NCI-H1417 treated with DMSO at 0.1 percent for 48 hours (cell line): ENCODE measurements around the gene UBXN6.

Experiments
- DNase-seq: peaks from one replicate; lab custom pipeline; 2025; lab: John Stamatoyannopoulos, UW

Gene UBXN6

GRCh38 chr19:4493929-4494690, 36.5 kb upstream of the UBXN6 start:
- no peak for DNase-seq

- DNase-seq, result no peak
Observed at GRCh38 chr19:4493104-4493928, 35.7 kb upstream of the UBXN6 start.

GRCh38 chr19:4492337-4493103, 34.9 kb upstream of the UBXN6 start:
- DNase-seq, result no peak

GRCh38 chr19:4491446-4491845, 33.9 kb upstream of the UBXN6 start:
- no peak for DNase-seq

GRCh38 chr19:4488496-4488895, 30.9 kb upstream of the UBXN6 start:
- DNase-seq, result no peak

GRCh38 chr19:4487572-4487971, 30.0 kb upstream of the UBXN6 start:
- no peak for DNase-seq

GRCh38 chr19:4483385-4483784, 25.8 kb upstream of the UBXN6 start:
- no peak for DNase-seq

GRCh38 chr19:4482721-4483364, 25.2 kb upstream of the UBXN6 start:
- no peak for DNase-seq

- DNase-seq, result no peak
Observed at GRCh38 chr19:4477034-4477801, 19.6 kb upstream of the UBXN6 start.

GRCh38 chr19:4474514-4475022, 17.0 kb upstream of the UBXN6 start:
- no peak for DNase-seq

- no peak for DNase-seq
Observed at GRCh38 chr19:4473763-4474513, 16.3 kb upstream of the UBXN6 start.

- no peak for DNase-seq
Observed at GRCh38 chr19:4473011-4473762, 15.6 kb upstream of the UBXN6 start.

- DNase-seq, result no peak
Observed at GRCh38 chr19:4472174-4472974, 14.8 kb upstream of the UBXN6 start, which contains the start of gene HDGFL2. Gene HDGFL2, plus strand, starts transcription at chr19:4472297. Its CDS starts 54 bp downstream, at chr19:4472351.

GRCh38 chr19:4471403-4472173, 14.0 kb upstream of the UBXN6 start:
- peak; percentile 100 for DNase-seq

GRCh38 chr19:4467835-4468234, 10.2 kb upstream of the UBXN6 start:
- DNase-seq, result no peak

GRCh38 chr19:4464815-4465581, 7.4 kb upstream of the UBXN6 start:
- no peak for DNase-seq
